HG03469 (cell line): Measurements from ENCODE around the gene IP6K1.
"Not testable (repeated sequence)": the region's sequence is repeated elsewhere in the genome, so short reads cannot be mapped to it uniquely, and the experiment has no call there.

Experiments
- ATAC-seq: cut with Tn5 transposase; IDR thresholded peaks from one replicate; pipeline ENCODE4 v1.9.1; 2021; ENCODE audit warnings: mild to moderate bottlenecking, moderate library complexity, moderate number of reproducible peaks; ENCODE audit not compliant: unreplicated experiment

The IP6K1 gene

GRCh38 chr3:49794431-49794830, 8.1 kb upstream of the IP6K1 start:
- no peak for ATAC-seq

DNA sequence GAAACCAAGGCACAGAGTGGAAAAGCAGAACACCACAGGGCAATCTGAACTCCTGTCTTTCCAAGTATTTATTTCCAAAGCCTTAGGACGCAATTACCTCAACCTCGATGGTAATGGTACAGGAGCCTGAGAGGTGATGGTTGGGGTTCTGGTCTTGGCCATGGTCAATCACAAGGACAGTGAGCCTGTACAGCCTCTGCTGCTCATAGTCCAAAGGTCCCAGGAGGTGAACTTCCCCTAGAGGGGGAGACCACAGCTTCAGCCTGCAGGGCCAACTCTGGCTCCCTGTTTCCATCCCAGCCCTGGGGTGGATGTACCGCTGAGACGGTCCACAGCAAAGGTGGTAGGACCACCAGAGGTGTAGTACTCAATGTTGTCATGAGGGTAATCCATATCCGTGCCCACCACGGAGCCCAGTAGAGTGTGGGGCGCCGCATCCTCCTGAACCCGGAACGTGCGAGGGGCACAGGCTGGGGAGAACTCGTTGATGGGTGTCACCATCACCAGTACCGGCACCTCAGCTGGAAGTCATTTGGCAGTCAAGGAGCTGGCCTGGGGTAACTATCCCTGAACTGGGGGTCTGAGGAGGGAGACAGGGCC, 7.2 kb upstream of the IP6K1 start:
- no peak for ATAC-seq

DNA sequence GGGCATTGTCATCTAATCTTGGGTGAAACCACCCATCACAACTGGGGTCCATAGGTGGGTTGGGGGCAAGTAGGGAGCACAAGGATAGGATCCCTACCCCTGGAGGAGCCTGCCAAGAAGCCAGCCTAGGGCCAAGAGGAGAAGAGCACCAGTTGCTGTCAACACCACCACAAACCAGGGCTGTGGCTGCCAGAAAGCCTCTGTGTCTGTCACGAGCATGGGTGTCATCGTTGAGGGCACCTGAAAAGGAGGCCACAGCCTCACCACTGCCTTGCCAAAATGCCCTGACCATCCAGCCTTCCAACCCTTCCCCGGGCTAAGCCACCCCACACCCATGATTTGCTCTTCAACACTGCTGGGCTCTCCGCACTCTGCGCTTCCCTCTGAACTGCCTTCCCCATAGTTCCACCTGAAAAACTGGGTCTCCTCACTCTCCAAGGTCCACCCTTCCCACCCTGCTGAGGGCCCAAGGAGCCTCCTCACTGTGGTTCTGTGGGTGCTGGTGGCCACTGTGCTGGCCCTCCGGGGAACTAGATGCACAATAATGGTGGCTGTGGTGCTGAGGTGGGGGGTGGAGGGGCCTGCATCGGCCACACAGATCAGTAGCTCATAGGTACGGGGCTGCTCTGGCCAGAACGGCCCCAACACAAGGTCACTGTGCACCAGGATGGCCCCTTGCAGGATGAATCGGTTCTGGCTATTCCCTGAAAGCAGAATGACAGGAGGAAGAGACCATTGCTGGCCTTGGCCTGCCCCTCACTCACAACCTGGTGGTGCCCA, 6.2 kb upstream of the IP6K1 start:
- no peak for ATAC-seq

DNA sequence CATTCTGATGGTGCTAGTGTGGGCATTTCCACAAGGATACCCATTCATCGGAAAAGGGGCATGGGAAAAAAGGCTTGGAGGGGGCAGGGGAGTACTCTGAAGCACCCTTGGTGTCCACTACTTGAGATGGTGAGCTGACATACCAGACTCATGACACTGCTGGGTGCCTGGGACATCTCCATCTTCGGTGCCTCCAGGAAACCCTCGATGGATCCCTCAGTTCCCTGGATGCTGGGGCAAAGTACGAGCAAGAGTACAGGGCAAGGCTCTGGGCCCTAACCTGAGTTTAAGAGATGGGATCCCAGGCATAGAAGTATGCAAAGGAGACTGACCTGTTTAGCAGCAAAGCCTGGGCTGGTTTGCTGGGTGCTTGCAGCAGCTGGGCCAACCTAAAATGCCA, 5.2 kb upstream of the IP6K1 start:
- no peak for ATAC-seq

GRCh38 chr3:49790626-49791411, 4.5 kb upstream of the IP6K1 start:
- no peak for ATAC-seq

- no peak for ATAC-seq
These were observed 1.7 kb upstream of the IP6K1 start for GRCh38 chr3:49788056-49788455.

GRCh38 chr3:49787536-49787935, 1.2 kb upstream of the IP6K1 start:
- no peak for ATAC-seq

GRCh38 chr3:49787182-49787464, 781 bp upstream of the IP6K1 start:
- no peak for ATAC-seq

DNA sequence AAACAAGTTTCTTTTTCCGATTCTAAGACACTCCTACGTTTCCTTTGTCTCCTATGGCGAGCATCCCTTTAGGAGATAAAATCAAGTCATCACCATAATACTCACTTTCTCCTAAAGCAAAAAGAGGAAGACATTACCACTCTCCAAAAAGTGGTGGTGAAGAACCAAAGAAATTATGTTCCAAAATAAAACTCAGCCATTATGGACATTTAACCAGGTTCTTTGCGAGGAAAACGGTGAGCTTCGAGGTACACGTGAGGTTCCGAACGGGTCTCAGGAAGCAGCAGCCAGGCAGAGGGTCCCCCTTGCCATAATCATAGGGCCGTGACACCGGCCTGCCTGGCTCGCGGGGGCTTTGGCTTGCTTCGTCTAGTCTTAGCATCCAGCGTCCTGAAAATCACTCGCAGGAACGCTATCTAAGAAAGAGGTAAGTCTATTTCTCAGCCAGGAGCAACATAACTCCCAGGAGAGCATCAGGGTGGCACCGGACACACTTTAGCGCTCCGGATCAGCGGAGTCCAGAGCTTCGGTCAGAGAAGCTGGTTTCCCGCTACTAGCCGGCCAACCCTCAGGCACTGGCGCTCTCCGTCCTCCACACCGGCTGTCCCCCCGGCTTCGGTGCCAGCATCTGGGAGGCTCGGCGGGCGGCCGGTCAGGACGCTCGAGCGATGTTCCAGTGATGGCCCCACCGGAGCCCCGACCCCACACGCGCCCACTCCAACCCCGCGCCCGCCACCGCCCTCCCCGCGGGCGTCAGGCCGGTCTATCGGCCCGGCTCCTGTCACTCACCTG, 581 bp downstream of the IP6K1 start:
- ATAC-seq = peak; percentile 27

GRCh38 chr3:49782277-49782676, 4.1 kb downstream of the IP6K1 start:
- ATAC-seq = not testable (repeated sequence)

- ATAC-seq = no peak
These were observed 4.7 kb downstream of the IP6K1 start for GRCh38 chr3:49781415-49782199.

DNA sequence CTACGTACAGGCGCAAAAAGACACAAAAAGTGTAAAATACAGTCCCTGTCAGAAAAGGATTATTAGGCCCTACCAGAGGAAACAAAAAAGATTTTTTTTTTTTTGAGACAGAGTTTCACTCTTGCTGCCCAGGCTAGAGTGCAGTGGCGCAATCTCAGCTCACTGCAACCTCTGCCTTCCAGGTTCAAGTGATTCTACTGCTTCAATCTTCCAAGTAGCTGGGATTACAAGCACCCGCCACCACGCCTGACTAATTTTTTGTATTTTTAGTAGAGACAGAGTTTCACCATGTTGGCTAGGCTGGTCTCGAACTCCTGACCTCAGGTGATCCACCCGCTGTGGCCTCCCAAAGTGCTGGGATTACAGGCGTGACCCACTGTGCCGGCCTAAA, 5.4 kb downstream of the IP6K1 start:
- not testable (repeated sequence) for ATAC-seq

GRCh38 chr3:49780080-49780974, 6.0 kb downstream of the IP6K1 start:
- no peak for ATAC-seq

DNA sequence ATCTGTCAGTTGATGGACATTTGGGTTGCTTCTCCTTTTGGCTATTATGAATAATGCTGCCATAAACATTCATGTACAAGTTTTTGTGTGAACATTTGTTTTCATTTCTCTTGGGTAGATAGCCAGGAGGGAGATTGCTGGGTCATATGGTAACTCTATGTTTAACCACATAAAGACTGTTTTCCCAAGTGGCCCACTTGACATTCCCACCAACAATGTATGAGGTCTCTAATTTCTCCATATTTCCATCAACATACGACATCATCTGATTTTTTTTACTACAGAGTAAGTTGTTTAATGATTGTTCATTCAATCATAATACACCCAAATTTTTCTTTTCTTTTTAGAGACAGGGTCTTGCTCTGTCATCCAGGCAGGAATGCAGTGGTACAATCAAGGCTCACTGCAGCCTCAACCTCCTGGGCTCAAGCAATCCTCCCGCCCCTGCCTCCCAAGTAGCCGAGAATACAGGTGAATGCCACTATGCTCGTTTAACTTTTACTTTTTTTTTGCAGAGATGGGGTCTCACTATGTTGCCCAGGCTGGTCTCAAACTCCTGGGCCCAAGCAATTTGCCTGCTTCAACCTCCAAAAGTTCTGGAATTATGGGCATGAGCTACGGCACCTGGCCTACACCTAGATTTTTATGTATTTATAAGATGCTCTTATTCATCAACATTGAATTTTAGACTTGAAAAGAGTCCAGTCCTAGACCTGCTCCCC, 6.8 kb downstream of the IP6K1 start:
- ATAC-seq = no peak

- ATAC-seq = not testable (repeated sequence)
These were observed 10.2 kb downstream of the IP6K1 start for GRCh38 chr3:49776101-49776500.

DNA sequence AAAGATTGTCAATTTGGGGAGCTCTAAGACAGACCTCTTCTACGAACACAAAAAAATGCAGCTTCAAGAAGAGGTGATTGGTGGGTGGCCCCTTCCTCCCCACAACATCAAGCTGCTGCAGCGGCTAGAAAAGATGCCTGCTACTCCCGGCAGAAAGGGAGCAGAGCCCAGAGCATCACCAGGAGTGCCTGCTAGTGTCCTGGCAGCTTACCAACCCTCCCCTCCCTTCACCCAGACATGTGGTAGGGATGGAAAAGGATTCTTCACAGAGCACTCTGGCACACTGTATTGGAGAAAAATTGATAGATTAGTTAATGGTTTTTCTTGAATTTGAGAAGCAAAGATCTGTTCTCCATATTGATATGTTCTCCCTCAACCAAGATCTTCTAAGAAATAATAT, 10.8 kb downstream of the IP6K1 start:
- ATAC-seq = no peak

GRCh38 chr3:49772703-49773102, 13.6 kb downstream of the IP6K1 start:
- ATAC-seq = no peak

DNA sequence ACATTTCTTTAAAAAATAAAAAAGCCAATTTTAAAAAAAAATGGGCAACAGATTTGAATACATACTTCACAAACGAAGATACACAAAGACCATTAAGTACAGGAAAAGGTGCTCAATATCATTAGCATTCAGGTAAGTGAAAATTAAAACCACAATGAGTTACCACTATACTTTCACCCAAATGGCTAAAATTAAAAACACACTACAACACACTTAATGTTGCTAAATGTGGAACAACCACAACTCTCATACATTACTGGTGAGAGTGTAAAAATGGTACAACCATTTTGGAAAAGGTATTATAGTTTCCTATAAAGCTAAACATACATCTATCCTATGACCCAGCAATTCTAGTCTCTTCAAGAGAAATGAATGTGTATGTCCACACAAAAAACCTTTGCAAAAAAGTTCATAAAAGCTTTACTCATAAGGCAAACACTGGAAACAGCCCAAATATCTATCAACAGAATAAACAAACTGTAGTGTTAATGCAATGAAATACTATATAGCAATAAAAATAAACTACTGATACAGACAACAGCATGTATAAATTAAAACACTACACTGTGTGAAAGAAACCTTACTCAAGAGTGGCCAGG, 14.9 kb downstream of the IP6K1 start:
- ATAC-seq = no peak
